HUDEP-2 (cell line): Measurements from ENCODE around the gene CD83.
"Not testable (repeated sequence)": the region's sequence is repeated elsewhere in the genome, so short reads cannot be mapped to it uniquely, and the experiment has no call there.

Experiments
- DNase-seq, 76 experiments: peaks; one replicate each; lab custom pipeline; 2025; ENCODE audit not compliant: unreplicated experiment in 76 of 76; lab: John Stamatoyannopoulos, UW

The CD83 gene

GRCh38 chr6:14117158-14118090 is at the start of gene CD83:
CD83 (plus strand) TSS chr6:14117772; CDS start chr6:14117812, 40 bp downstream.
- peak in 50 of 76 experiments; percentile 12 to 67 (median 46) for DNase-seq

GRCh38 chr6:14068133-14068532 is 49.4 kb upstream of the CD83 start:
- no peak for DNase-seq

- no peak for DNase-seq
These were observed 48.9 kb upstream of the CD83 start for GRCh38 chr6:14068623-14069022.

- no peak for DNase-seq
These were observed 47.1 kb upstream of the CD83 start for GRCh38 chr6:14070457-14070856.

- no peak for DNase-seq
These were observed 45.5 kb upstream of the CD83 start for GRCh38 chr6:14072084-14072483.

GRCh38 chr6:14073561-14074354 is 43.8 kb upstream of the CD83 start:
- DNase-seq: not testable (repeated sequence)

- DNase-seq: no peak
These were observed 43.0 kb upstream of the CD83 start for GRCh38 chr6:14074476-14075094.

GRCh38 chr6:14075095-14075503 is 42.5 kb upstream of the CD83 start:
- no peak for DNase-seq

GRCh38 chr6:14077193-14077867 is 40.2 kb upstream of the CD83 start:
- no peak for DNase-seq

GRCh38 chr6:14079433-14079832 is 38.1 kb upstream of the CD83 start:
- DNase-seq: no peak

- DNase-seq: no peak
These were observed 37.6 kb upstream of the CD83 start for GRCh38 chr6:14079971-14080370.

- DNase-seq: no peak
These were observed 36.4 kb upstream of the CD83 start for GRCh38 chr6:14081126-14081525.

GRCh38 chr6:14082771-14083170 is 34.8 kb upstream of the CD83 start:
- DNase-seq: no peak

- DNase-seq: no peak
These were observed 34.3 kb upstream of the CD83 start for GRCh38 chr6:14083262-14083661.

GRCh38 chr6:14083751-14084150 is 33.8 kb upstream of the CD83 start:
- no peak for DNase-seq

- no peak for DNase-seq
These were observed 33.2 kb upstream of the CD83 start for GRCh38 chr6:14084388-14084787.

- no peak for DNase-seq
These were observed 32.3 kb upstream of the CD83 start for GRCh38 chr6:14085176-14085787.

- no peak for DNase-seq
These were observed 30.9 kb upstream of the CD83 start for GRCh38 chr6:14086701-14087100.

GRCh38 chr6:14088600-14089192 is 28.9 kb upstream of the CD83 start:
- no peak for DNase-seq

- DNase-seq: no peak
These were observed 28.3 kb upstream of the CD83 start for GRCh38 chr6:14089224-14089623.
